HG03108 (cell line): ENCODE measurements around the gene PPP4C.
"Not testable (repeated sequence)": the region's sequence is repeated elsewhere in the genome, so short reads cannot be mapped to it uniquely, and the experiment has no call there.

Experiments used
- ATAC-seq: cut with Tn5 transposase; IDR thresholded peaks from one replicate; pipeline ENCODE4 v1.9.1; 2021; ENCODE audit warnings: moderate library complexity; ENCODE audit not compliant: unreplicated experiment

Gene PPP4C

GRCh38 chr16:30121741-30122571 is 46.2 kb downstream of the PPP4C start:
- ATAC-seq: no peak

GRCh38 chr16:30122604-30123160 is 46.9 kb downstream of the PPP4C start:
- no peak for ATAC-seq

- no peak for ATAC-seq
Measured at GRCh38 chr16:30124985-30125379, 49.2 kb downstream of the PPP4C start.

GRCh38 chr16:30125690-30126089 is 49.9 kb downstream of the PPP4C start:
- ATAC-seq: not testable (repeated sequence)

GRCh38 chr16:30127993-30128392 is 52.2 kb downstream of the PPP4C start:
- no peak for ATAC-seq

GRCh38 chr16:30131869-30132475 is 56.2 kb downstream of the PPP4C start:
- ATAC-seq: no peak

GRCh38 chr16:30132591-30132990 is 56.8 kb downstream of the PPP4C start:
- no peak for ATAC-seq
